Brain pericyte (primary cell): ENCODE data around the gene PSG7.
"Not testable (repeated sequence)": the region's sequence is repeated elsewhere in the genome, so short reads cannot be mapped to it uniquely, and the experiment has no call there.

ENCODE experiments used
- DNase-seq: peaks from one replicate; pipeline ENCODE4 v3.0.0-alpha.2; 2012; ENCODE audit warnings: low read depth, low spot score

Gene PSG7

GRCh38 chr19:42916931-42917330, 20.1 kb downstream of the PSG7 start:
- not testable (repeated sequence) for DNase-seq

DNA sequence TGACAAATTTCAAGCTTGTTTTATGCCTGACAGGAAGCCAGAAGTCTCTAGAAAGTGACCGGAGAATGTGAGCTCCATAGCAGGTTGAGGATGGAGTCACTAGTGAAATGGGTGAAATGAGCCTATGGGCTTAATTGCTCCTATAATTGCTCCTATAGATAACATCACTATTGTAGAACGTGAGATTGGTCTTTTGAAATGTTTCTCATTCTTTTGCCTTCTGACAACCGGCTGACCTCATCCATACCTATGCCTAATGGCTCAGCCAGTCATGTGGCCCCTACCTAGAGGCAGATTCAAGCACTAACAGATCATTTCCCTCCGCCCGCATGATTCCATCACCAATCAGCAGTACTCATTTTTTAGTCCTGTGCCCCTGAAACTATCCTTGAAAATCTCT, 23.5 kb downstream of the PSG7 start:
- DNase-seq = not testable (repeated sequence)

- DNase-seq = not testable (repeated sequence)
Observed at GRCh38 chr19:42912941-42913340, 24.1 kb downstream of the PSG7 start.

GRCh38 chr19:42911731-42912130, 25.3 kb downstream of the PSG7 start:
- not testable (repeated sequence) for DNase-seq

DNA sequence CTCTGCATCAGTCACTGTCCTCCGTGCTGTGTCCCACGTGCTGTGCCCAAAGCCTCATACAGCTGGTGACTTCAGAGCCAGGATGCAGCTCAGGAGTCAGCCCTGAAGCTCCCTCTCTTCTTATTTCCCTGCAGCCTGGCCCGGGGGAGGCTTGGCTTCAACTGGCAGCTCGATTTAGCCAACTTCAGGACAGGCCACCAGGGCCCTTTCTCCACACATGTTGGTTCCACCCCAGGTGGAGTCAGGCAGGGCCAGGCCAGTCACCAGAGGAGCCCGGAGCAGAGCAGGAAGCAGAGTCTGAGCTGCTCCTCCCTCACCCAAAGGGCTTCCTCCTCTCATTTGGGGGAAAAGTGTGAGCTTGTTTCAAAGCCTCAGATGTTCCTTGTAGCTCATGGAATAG, 30.8 kb downstream of the PSG7 start:
- not testable (repeated sequence) for DNase-seq

DNA sequence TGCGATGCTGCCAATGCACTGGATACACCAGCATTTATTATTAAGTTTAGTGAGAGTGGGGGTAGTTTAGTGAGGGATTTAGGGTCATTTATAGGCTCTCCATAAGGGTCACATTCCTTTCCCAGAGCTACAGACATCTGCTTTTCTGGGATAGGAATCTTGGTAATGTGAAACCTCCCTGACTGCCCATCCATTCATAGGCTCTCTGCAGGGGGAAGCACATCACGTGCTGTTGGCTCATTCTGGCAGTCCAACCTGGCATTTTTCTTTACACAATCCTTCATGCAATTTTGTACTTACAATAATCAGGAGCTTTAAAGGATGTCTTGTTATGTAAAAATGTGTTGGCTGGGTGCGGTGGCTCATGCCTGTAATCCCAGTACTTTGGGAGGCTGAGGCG, 36.4 kb downstream of the PSG7 start:
- not testable (repeated sequence) for DNase-seq

DNA sequence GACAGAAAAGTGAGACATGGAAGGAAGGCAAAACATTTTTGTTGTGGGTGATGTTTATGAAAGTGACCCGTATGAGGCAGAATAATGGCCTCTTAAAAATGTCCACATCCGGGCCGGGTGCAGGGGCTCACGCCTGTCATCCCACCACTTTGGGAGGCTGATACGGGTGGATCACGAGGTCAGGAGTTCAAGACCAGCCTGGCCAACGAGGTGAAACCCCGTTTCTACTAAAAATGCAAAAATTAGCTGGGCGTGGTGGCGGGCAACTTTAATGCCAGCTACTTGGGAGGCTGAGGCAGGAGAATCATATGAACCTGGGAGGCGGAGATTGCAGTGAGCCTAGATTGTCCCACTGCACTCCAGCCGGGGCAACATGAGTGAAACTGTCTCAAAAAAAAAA, 37.3 kb downstream of the PSG7 start:
- DNase-seq = not testable (repeated sequence)

- DNase-seq = not testable (repeated sequence)
Observed at GRCh38 chr19:42899110-42899509, 37.9 kb downstream of the PSG7 start.

- not testable (repeated sequence) for DNase-seq
Observed at GRCh38 chr19:42898656-42899055, 38.4 kb downstream of the PSG7 start.

- DNase-seq = not testable (repeated sequence)
Observed at GRCh38 chr19:42897729-42898128, 39.3 kb downstream of the PSG7 start.

DNA sequence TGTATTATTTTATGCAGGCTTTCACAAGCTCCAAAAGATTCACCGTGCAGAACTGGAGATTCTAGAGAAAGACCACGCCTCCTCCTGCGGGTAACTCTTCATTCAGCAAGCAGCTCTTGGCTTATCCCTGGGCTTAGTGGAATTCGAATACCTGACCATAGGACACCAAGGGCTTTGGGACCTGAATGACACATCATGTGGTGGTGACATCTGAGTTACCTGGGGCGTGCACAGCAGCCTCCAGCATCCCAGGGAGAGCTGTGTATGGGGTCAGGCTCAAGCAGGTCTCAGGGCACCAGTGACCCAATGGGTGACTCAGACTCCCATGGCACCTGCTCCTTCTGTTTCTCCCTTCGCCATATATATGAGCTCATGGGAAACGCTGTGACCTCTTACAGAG, 46.6 kb downstream of the PSG7 start:
- not testable (repeated sequence) for DNase-seq

- DNase-seq = not testable (repeated sequence)
Observed at GRCh38 chr19:42887876-42888445, 49.0 kb downstream of the PSG7 start.

DNA sequence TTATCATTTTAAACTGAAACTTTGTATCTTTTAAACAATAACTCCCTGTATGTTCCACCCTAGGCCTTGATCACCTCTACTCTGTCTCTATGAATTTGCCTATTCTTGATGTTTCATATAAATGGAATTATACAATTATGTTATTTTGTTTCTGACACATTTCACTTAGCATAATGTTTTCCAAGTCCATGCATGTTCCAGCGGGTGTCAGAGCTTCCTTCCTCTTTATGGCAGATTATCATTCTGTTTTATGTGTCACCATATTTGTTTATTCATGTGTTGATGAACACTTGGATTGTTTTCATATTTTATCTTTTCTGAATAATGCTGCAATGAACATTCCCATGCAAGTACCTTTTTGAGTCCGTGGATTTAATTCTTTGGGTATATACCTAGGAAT, 54.3 kb downstream of the PSG7 start:
- DNase-seq = not testable (repeated sequence)

- DNase-seq = not testable (repeated sequence)
Observed at GRCh38 chr19:42882010-42882409, 55.0 kb downstream of the PSG7 start.

DNA sequence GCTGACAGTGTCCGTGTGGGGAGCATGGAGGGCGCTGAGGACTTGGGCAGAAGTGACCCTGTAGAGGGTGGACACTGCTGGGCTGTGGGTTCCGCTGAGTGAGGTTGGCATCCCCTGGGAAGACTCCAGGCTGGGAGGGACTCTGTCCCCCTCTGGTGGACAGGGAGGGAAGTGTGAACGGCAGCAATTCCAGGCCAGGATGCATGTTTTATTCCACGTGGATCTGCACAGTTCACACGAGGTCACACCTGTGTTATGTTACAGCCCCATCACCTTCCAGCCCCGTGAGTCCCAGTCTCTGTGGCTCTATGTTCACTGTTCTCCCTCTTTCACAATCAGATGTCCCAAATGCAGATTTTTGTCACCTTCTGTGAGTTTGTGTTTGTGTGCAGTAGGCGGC, 55.7 kb downstream of the PSG7 start:
- not testable (repeated sequence) for DNase-seq

- DNase-seq = not testable (repeated sequence)
Observed at GRCh38 chr19:42880621-42881020, 56.4 kb downstream of the PSG7 start.

- DNase-seq = no peak
Observed at GRCh38 chr19:42879613-42880012, 57.4 kb downstream of the PSG7 start, which contains the start of gene PSG1. PSG1 (minus strand) TSS chr19:42879713; CDS start chr19:42879581, 132 bp downstream.

- DNase-seq = not testable (repeated sequence)
Observed at GRCh38 chr19:42876596-42876995, 60.4 kb downstream of the PSG7 start.

DNA sequence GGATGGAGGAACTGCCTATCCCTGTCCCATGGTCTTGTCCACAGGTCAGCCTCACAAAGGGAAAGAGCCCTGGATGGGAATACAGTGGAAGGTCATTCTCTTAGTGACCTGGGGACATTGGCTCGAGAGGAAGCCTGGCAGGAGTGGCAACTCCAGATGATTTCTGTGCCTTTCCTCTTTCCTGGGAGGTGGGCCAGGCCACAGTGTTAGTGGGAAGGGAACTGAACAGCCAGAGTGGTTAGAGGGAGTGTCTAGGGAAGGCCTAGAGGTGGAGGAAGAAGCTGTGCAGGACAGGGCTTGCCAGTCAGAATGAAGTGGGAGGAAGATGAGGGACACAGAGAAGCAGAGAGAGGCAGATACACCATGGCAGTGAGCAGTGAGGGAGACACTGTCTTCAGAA, 61.1 kb downstream of the PSG7 start:
- not testable (repeated sequence) for DNase-seq

- DNase-seq = not testable (repeated sequence)
Observed at GRCh38 chr19:42874901-42875813, 61.9 kb downstream of the PSG7 start.

- DNase-seq = not testable (repeated sequence)
Observed at GRCh38 chr19:42874136-42874535, 62.9 kb downstream of the PSG7 start.
